ENCODE results near the gene PRTFDC1.
"Not testable (repeated sequence)": the region's sequence is repeated elsewhere in the genome, so short reads cannot be mapped to it uniquely, and the experiment has no call there.

PRTFDC1 gene

DNA sequence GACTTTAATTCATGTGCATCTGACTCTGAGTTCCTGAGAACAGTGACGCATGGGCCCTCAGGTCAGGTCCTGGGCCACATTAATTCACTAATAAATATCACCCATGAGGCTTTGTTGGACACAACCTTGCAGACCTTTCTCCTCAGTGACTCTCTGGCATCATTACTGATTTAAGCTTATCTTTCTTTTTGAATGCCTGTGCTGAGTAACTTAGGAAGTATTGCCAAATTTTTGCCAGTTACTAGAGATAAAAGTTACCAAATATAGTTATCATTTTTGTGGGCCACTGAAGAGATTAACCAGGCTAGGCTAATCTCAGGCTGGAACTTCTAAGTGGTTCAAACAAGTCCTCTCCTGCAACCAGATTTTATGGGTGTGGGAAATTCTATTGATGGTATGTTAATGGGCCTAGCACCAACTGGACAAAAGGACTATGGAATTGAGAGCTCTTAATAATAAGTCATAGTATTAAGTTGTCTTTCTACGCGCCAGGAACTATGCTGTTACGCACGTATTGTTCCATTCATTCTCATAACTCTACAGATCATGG, 28.8 kb upstream of the PRTFDC1 start:
- DNase-seq, result no peak
- Mint-ChIP-seq H3K27ac (no peak overlapping the region), H3K27me3 (no peaks in the 10 kb centered on the region), H3K9me3 (no peaks in the 10 kb centered on the region), H3K4me1 (ENCODE audit: low read depth in 2 of 2) (peaks cover 0 to 5% of the 10 kb centered on the region in 2 donors), H3K4me3 (no peak overlapping the region), H3K36me3 (ENCODE audit: insufficient read depth) (no peaks in the 10 kb centered on the region)
- no peak for ATAC-seq (replicated peaks)

DNA sequence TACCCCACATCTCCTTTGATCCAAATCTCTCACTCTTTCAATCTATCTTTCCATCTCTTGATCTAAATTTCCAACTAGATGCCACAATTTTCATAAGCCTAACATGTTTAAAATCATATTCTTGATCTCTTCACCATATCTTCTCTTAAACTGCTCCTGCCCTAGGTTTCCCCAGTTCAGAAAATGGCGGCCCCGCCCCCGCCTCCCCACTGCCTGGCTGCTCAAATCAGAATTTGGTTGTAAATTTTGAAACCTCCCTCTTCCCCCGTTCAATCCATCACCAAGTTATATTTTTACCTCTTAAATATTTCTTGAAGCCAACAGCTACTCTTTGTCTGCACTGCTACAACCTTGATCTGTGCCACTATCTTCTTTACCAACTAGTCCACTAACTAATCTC, 27.3 kb upstream of the PRTFDC1 start:
- H3K36me3 Mint-ChIP-seq (ENCODE audit: insufficient read depth), result no peaks in the 10 kb centered on the region
- no peaks in the 10 kb centered on the region for H3K9me3 Mint-ChIP-seq
- DNase-seq, result no peak
- H3K27me3 Mint-ChIP-seq, result no peaks in the 10 kb centered on the region
- ATAC-seq (replicated peaks), result no peak
- no peak overlapping the region for H3K4me3 Mint-ChIP-seq
- no peak overlapping the region for H3K27ac Mint-ChIP-seq
- H3K4me1 Mint-ChIP-seq (ENCODE audit: low read depth in 2 of 2), result peaks cover 0 to 5% of the 10 kb centered on the region in 2 donors

DNA sequence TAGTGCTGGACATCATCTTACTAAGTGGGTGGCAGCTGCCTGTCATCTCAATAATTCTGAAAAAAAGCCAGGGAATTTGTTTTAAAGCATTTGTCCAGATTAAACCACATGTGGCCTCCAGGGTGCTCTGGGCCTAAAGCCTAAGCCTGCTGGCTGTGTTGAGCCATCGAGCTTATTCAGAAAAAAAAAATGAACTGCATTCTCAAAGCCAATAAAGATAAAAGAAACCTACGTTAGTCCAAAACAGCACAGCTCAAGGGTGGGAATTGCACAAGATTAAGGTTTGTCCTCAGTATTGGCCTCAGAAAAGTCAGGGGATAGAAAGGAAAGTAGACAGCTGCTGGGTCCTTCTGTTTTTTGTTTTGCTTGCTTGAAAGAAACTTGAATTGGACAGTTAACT, 22.6 kb upstream of the PRTFDC1 start:
- Mint-ChIP-seq H3K27ac (no peak overlapping the region), H3K4me3 (no peak overlapping the region), H3K4me1 (ENCODE audit: low read depth in 2 of 2) (peaks cover 0 to 5% of the 10 kb centered on the region in 2 donors), H3K27me3 (no peaks in the 10 kb centered on the region), H3K36me3 (ENCODE audit: insufficient read depth) (no peaks in the 10 kb centered on the region), H3K9me3 (no peaks in the 10 kb centered on the region)
- DNase-seq (no peak), ATAC-seq (replicated peaks) (no peak)

DNA sequence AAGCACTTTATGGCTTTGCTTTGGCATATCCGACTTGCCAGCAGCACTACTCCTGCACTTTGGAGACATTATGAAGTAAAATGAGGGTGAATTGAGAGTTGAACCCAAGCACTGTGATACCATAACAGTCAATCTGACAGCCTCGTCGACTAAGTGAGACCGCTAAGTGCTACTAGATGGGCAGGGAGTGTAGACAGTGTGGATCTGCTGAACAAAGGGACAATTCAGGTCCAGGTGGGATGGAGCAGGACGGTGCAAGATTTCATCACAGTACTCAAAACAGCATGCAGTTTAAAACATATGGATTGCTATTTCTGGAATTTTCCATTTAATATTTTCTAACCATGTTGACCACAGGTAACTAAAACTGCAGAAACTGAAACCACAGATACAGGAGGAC, 20.8 kb upstream of the PRTFDC1 start:
- Mint-ChIP-seq H3K9me3 (no peaks in the 10 kb centered on the region), H3K4me3 (no peak overlapping the region), H3K27me3 (no peaks in the 10 kb centered on the region), H3K36me3 (ENCODE audit: insufficient read depth) (no peaks in the 10 kb centered on the region), H3K27ac (no peak overlapping the region), H3K4me1 (ENCODE audit: low read depth in 2 of 2) (peaks cover 0 to under 1% of the 10 kb centered on the region in 2 donors)
- DNase-seq, result no peak
- ATAC-seq (replicated peaks), result no peak

DNA sequence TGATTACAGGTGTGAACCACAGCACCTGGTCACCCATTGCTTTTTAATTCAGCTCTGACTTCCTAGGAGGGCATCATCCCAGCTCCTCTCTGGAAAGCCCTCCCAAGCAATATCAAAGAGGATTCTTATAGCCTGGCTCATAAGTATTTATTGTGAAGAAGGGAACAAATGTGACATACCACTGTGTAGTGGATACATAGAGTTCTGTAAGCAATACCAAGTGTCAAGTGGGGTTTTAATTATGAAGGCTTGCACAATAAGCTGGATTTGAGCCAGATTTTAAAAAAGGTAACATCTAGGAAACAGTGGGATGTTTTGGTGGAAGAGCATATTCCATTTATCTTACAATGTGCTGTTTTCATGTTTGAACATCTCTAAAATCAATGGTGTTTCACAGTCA, 19.0 kb upstream of the PRTFDC1 start:
- Mint-ChIP-seq H3K36me3 (ENCODE audit: insufficient read depth) (no peaks in the 10 kb centered on the region), H3K9me3 (no peaks in the 10 kb centered on the region), H3K4me3 (no peak overlapping the region), H3K4me1 (ENCODE audit: low read depth in 2 of 2) (no peaks in the 10 kb centered on the region), H3K27me3 (no peaks in the 10 kb centered on the region), H3K27ac (no peak overlapping the region)
- no peak for DNase-seq
- no peak for ATAC-seq (replicated peaks)

DNA sequence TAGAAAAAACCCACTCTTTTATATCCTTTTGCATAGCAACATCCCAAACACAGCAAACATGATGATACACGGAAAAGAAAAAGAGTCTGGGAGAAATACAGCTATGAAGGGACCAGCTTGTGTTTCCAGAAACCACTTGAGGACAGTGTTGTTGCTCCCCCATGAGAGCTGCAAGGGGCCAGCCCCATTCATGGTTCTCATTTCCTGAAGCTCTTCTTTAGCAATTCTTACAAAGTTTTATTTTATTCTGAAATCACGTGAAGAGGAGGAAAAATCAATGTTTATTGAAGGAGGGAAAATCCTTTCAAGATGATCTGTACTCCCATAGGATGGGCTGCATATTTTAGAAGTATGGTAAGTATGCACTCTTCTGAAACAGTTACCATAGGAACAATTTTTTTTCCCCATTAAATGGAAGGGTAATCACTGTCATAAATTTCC, 17.5 kb upstream of the PRTFDC1 start:
- Mint-ChIP-seq H3K36me3 (ENCODE audit: insufficient read depth) (no peaks in the 10 kb centered on the region), H3K27ac (peak overlapping the region in 1 of 2 donors; percentile 10), H3K27me3 (no peaks in the 10 kb centered on the region), H3K4me1 (ENCODE audit: low read depth in 2 of 2) (no peaks in the 10 kb centered on the region), H3K4me3 (no peak overlapping the region), H3K9me3 (no peaks in the 10 kb centered on the region)
- ATAC-seq (replicated peaks) (no peak), DNase-seq (no peak)

DNA sequence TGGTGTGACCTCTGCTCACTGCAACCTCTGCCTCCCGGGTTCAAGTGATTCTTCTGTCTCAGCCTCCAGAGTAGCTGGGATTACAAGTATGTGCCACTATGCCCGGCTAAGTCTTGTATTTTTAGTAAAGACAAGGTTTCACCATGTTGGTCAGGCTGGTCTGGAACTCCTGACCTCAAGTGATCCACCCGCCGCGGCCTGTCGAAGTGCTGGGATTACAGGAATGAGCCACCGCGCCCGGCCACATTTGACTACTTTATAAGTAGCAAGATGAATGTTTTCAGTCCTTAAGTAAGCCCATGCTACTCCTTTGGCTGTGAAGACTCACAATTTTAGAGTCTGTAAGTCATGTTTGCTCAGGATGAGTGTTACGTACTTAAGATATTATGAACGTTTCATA, 16.5 kb upstream of the PRTFDC1 start:
- H3K4me1 Mint-ChIP-seq (ENCODE audit: low read depth in 2 of 2); H3K36me3 Mint-ChIP-seq (ENCODE audit: insufficient read depth); DNase-seq; H3K4me3 Mint-ChIP-seq; H3K9me3 Mint-ChIP-seq; H3K27me3 Mint-ChIP-seq; ATAC-seq (replicated peaks); H3K27ac Mint-ChIP-seq: not testable (repeated sequence)

DNA sequence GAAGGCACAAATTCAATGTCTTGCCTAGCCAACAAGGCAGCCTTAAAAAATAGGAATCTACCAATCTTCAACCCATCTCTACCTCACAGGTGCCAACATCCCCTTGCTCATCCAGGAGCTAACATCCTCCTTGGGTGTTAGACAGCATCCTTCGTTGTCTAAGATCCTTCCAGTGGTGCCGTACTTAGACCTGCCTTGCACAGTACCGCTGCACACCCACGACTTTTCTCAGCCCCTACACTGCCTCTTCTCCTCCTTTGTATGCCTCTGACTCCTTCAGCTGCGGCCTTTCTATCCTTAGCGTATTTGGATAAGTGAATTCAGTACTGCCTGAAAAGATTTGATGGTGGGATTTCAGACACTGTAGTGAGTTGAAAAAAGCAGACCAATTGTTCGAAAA, 15.9 kb upstream of the PRTFDC1 start:
- DNase-seq (no peak), ATAC-seq (replicated peaks) (no peak)
- no peaks in the 10 kb centered on the region for H3K27me3 Mint-ChIP-seq
- H3K27ac Mint-ChIP-seq, result no peak overlapping the region
- H3K4me1 Mint-ChIP-seq (ENCODE audit: low read depth in 2 of 2), result no peaks in the 10 kb centered on the region
- no peaks in the 10 kb centered on the region for H3K36me3 Mint-ChIP-seq (ENCODE audit: insufficient read depth)
- H3K9me3 Mint-ChIP-seq, result no peaks in the 10 kb centered on the region
- no peak overlapping the region for H3K4me3 Mint-ChIP-seq

DNA sequence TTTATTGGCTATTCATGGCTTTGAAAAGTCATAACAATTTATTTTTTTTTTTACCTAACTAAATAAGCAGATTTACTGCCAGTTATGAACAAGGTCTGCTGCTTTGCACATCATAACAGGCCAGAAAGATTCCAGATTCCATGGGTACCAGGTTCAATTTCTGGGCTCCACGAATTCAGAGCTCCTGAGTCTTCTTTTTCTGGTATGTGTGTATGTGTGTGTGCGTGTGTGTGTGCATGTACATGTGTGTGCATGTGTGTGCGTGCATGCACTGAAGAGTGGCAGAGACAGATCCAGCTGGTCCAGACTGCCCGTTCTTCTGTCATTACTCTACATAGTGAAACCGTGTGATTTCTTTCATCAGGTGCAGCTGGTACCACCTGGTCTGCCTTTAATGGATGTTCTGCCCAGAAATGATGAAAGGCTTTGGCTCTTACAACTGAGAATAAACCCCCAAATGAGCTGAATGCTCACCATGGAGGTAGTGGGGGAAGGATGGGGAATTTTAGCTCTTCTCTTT, 14.6 kb upstream of the PRTFDC1 start:
- no peaks in the 10 kb centered on the region for H3K27me3 Mint-ChIP-seq
- no peak for ATAC-seq (replicated peaks)
- H3K36me3 Mint-ChIP-seq (ENCODE audit: insufficient read depth), result no peaks in the 10 kb centered on the region
- DNase-seq, result no peak
- no peak overlapping the region for H3K27ac Mint-ChIP-seq
- H3K4me1 Mint-ChIP-seq (ENCODE audit: low read depth in 2 of 2), result no peaks in the 10 kb centered on the region
- H3K4me3 Mint-ChIP-seq, result no peak overlapping the region
- no peaks in the 10 kb centered on the region for H3K9me3 Mint-ChIP-seq

DNA sequence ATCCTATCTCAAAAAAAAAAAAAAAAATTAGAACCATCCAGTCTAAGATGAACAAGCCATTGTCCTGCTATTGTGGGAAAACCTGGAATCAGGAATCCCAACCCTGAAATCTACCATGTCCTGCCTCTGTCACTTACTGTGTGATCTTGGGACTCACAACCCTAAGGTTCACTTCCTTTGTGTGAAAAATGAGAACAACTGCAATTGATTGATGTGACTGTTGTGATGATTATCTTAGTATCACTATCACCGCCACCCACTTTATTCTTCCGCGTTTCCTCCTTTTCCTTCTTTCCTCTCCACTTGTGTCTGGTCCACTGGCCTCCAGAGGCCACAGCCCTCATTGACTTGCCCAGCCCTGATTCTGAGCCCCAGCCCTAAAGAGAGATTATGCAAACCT, 12.6 kb upstream of the PRTFDC1 start:
- no peaks in the 10 kb centered on the region for H3K9me3 Mint-ChIP-seq
- H3K4me1 Mint-ChIP-seq (ENCODE audit: low read depth in 2 of 2), result no peaks in the 10 kb centered on the region
- DNase-seq (no peak), ATAC-seq (replicated peaks) (no peak)
- no peaks in the 10 kb centered on the region for H3K27me3 Mint-ChIP-seq
- no peaks in the 10 kb centered on the region for H3K36me3 Mint-ChIP-seq (ENCODE audit: insufficient read depth)
- H3K4me3 Mint-ChIP-seq, result no peak overlapping the region
- peak overlapping the region in 1 of 2 donors; percentile 44 for H3K27ac Mint-ChIP-seq

DNA sequence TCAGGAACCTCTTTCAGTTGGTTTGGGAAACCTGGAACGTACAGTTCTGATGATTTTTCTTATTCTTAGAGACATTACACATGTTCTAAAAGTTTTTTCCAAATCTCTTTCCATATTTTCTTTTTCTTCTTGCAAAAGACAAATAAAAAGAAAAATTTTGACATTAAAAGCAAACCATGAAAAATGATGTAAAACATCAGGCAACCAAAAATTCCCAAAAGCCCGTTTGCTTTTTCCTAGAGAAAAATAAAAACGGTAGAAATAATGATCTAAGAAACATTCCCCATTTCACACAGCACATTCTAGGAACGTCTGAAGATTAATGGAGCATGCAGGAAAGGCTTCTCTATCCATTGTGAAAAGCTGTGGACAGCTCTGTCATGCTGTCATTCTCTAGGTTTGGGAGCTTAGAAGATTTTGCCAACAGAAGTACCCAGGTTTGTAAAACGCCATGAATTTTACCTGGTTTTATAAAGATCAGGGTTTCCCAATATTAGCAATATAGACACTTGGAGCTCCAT, 11.2 kb upstream of the PRTFDC1 start:
- DNase-seq (no peak), ATAC-seq (replicated peaks) (no peak)
- no peaks in the 10 kb centered on the region for H3K4me1 Mint-ChIP-seq (ENCODE audit: low read depth in 2 of 2)
- no peaks in the 10 kb centered on the region for H3K9me3 Mint-ChIP-seq
- no peak overlapping the region for H3K27ac Mint-ChIP-seq
- no peak overlapping the region for H3K4me3 Mint-ChIP-seq
- no peaks in the 10 kb centered on the region for H3K36me3 Mint-ChIP-seq (ENCODE audit: insufficient read depth)
- no peaks in the 10 kb centered on the region for H3K27me3 Mint-ChIP-seq

DNA sequence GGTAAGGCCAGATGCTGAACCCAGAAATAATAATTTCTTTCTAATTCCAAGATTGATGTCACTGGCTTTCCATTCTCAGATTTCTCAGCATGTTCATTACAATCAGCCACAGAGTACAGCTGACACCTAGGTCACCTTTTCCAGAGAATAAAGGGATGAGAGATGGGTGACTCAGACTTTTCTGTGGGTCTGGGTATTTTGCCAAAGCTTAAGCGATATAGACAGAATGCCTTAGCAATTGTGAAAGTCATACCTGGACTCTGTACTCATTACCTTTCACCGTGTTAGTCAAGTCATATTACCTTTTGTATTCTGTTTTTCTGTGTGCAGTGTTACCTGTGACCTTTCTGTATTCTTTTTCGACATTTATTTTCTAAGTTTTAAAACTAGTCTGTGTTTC, 10.6 kb upstream of the PRTFDC1 start:
- no peaks in the 10 kb centered on the region for H3K9me3 Mint-ChIP-seq
- H3K4me1 Mint-ChIP-seq (ENCODE audit: low read depth in 2 of 2), result no peaks in the 10 kb centered on the region
- DNase-seq (no peak), ATAC-seq (replicated peaks) (no peak)
- no peak overlapping the region for H3K4me3 Mint-ChIP-seq
- H3K27ac Mint-ChIP-seq, result no peak overlapping the region
- no peaks in the 10 kb centered on the region for H3K27me3 Mint-ChIP-seq
- H3K36me3 Mint-ChIP-seq (ENCODE audit: insufficient read depth), result no peaks in the 10 kb centered on the region

DNA sequence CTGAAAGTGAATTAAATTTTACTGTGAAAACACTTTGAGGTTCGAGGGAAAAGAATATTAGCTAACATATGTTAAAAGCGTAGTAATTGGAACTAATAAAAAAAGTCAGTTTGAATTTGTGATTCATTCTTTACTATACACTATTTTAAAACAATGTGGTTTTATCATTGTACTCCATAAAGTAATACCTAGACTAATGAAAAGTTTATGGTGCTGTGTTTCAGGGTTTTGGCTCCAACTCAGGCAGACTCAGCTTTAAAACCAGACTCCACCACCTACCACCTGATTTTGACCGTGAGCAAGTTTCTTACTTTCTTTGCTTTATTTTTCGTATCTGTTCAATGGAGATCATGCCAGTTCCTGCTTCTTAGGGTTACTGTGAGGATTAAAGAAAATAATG, 9.2 kb upstream of the PRTFDC1 start:
- DNase-seq (no peak), ATAC-seq (replicated peaks) (no peak)
- peak overlapping the region in 1 of 2 donors; percentile 13 for H3K27ac Mint-ChIP-seq
- H3K4me1 Mint-ChIP-seq (ENCODE audit: low read depth in 2 of 2), result no peaks in the 10 kb centered on the region
- no peaks in the 10 kb centered on the region for H3K36me3 Mint-ChIP-seq (ENCODE audit: insufficient read depth)
- H3K4me3 Mint-ChIP-seq, result no peak overlapping the region
- no peaks in the 10 kb centered on the region for H3K9me3 Mint-ChIP-seq
- no peaks in the 10 kb centered on the region for H3K27me3 Mint-ChIP-seq

DNA sequence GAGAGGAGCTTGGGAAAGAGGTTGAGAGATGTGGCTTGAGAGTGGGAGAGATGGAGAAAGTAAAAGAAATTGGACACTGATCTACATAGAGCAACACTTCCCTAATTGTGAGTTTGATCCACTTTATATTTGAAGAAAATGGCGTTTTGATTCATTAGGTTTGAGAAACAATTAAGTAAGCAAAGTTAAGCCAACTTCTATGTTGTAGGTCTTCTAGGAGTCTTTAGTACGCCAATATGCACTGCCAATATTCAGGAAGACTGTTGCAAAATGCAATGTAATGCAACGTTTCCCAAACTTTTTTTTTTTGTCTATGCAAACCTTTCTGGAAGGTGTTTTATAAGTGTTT, 7.0 kb upstream of the PRTFDC1 start:
- ATAC-seq (replicated peaks) (no peak), DNase-seq (no peak)
- Mint-ChIP-seq H3K4me1 (ENCODE audit: low read depth in 2 of 2) (no peaks in the 10 kb centered on the region), H3K36me3 (ENCODE audit: insufficient read depth) (no peaks in the 10 kb centered on the region), H3K27me3 (no peaks in the 10 kb centered on the region), H3K9me3 (no peaks in the 10 kb centered on the region), H3K4me3 (no peak overlapping the region), H3K27ac (no peak overlapping the region)
